Activated T-helper 2 cell treated with anti-CD3 and anti-CD28 coated beads, Interferon-gamma antibody, Interleukin-2, Interleukin-4, amounts not matched to agents 10 μg/mL and 5 μg/mL and 100 μg/mL, durations not matched to agents 14 hours and 24 hours and 36 hours (primary cell): Measurements from ENCODE around the gene KRTAP9-7. TPM values are rescaled to one million over a fixed set of nuclear protein-coding genes. Genes with fewer than 3 reads are reported as not detected.
"Not testable (repeated sequence)": the region's sequence is repeated elsewhere in the genome, so short reads cannot be mapped to it uniquely, and the experiment has no call there.

ENCODE experiments used
- DNase-seq: peaks from one replicate; pipeline ENCODE4 v3.0.0; 2021; ENCODE audit warnings: low spot score
- H3K27ac Mint-ChIP-seq: one replicate; pipeline ENCODE4 v1.8.0; 2021; ENCODE audit warnings: mixed read lengths
- H3K27me3 Mint-ChIP-seq: one replicate; pipeline ENCODE4 v1.8.0; 2021; ENCODE audit warnings: low read depth, mixed read lengths
- H3K36me3 Mint-ChIP-seq: one replicate; pipeline ENCODE4 v1.8.0; 2021; ENCODE audit warnings: low read depth, mixed read lengths
- H3K4me1 Mint-ChIP-seq: one replicate; pipeline ENCODE4 v1.8.0; 2021; ENCODE audit warnings: low read depth, mixed read lengths
- H3K4me3 Mint-ChIP-seq: one replicate; pipeline ENCODE4 v1.8.0; 2021; ENCODE audit warnings: low read depth, mild to moderate bottlenecking, moderate library complexity, mixed read lengths
- H3K9me3 Mint-ChIP-seq: one replicate; pipeline ENCODE4 v1.8.0; 2021; ENCODE audit warnings: mixed read lengths
- intact Hi-C: fragments of 100-400 bp; cut with micrococcal nuclease; formaldehyde crosslinking; loops from one replicate; pipeline ENCODE4 v1.15.1; 2023
- total RNA-seq: library from RNA; stranded (reverse); gene quantifications from 2 replicates; pipeline ENCODE4 v1.2.3, GENCODE V29; 2022

The KRTAP9-7 gene, protein sequence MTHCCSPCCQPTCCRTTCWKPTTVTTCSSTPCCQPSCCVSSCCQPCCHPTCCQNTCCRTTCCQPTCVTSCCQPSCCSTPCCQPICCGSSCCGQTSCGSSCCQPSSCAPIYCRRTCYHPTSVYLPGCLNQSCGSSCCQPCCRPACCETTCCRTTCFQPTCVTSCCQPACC
- not detected in 2 replicates for total RNA-seq

- intact Hi-C loops, H3K4me3 Mint-ChIP-seq, H3K27ac Mint-ChIP-seq, H3K27me3 Mint-ChIP-seq, H3K9me3 Mint-ChIP-seq, DNase-seq, H3K4me1 Mint-ChIP-seq, H3K36me3 Mint-ChIP-seq: not testable (repeated sequence)
These were observed at the start of gene KRTAP9-7 for GRCh38 chr17:41275648-41276190. TSS of gene KRTAP9-7 (plus strand) at chr17:41275698. CDS start at chr17:41275698, 0 bp downstream.

DNA sequence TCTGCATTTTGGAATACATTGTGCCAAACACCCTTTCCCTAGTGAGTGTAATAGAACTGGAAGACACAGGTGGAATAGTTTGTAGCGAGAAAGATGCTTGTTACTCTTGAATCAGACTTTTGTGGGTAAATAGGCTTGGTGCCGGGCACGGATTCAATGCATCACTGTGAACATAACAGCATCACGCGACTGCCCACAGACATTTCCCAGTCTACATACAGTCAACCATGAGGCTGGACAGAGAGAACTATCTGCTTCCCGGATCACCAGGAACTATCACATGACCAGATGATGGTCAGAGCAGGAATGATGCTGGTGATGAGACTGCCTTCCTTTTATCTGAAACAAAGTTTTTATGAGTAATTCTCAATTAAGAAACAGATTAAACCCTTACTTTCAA, 49.4 kb upstream of the KRTAP9-7 start:
- H3K36me3 Mint-ChIP-seq, result no peaks in the 10 kb centered on the region
- H3K4me3 Mint-ChIP-seq, result no peak overlapping the region
- peaks cover 11% of the 10 kb centered on the region for H3K27me3 Mint-ChIP-seq
- H3K27ac Mint-ChIP-seq, result no peak overlapping the region
- no peaks in the 10 kb centered on the region for H3K9me3 Mint-ChIP-seq
- no peaks in the 10 kb centered on the region for H3K4me1 Mint-ChIP-seq
- no peak for DNase-seq
- intact Hi-C loops, result no loop called here

- H3K4me1 Mint-ChIP-seq, H3K36me3 Mint-ChIP-seq, H3K27me3 Mint-ChIP-seq, H3K9me3 Mint-ChIP-seq, DNase-seq, H3K27ac Mint-ChIP-seq, intact Hi-C loops, H3K4me3 Mint-ChIP-seq: not testable (repeated sequence)
These were observed 48.9 kb upstream of the KRTAP9-7 start, which contains the start of gene KRTAP9-2 for GRCh38 chr17:41226598-41227095. TSS of gene KRTAP9-2 (plus strand) at chr17:41226648. CDS start at chr17:41226655, 7 bp downstream.

GRCh38 chr17:41230094-41230493, 45.4 kb upstream of the KRTAP9-7 start:
- H3K9me3 Mint-ChIP-seq, result no peaks in the 10 kb centered on the region
- H3K36me3 Mint-ChIP-seq, result no peaks in the 10 kb centered on the region
- no peaks in the 10 kb centered on the region for H3K4me1 Mint-ChIP-seq
- H3K27ac Mint-ChIP-seq, result no peak overlapping the region
- H3K27me3 Mint-ChIP-seq, result peaks cover 22% of the 10 kb centered on the region
- intact Hi-C loops, result no loop called here
- no peak for DNase-seq
- no peak overlapping the region for H3K4me3 Mint-ChIP-seq

DNA sequence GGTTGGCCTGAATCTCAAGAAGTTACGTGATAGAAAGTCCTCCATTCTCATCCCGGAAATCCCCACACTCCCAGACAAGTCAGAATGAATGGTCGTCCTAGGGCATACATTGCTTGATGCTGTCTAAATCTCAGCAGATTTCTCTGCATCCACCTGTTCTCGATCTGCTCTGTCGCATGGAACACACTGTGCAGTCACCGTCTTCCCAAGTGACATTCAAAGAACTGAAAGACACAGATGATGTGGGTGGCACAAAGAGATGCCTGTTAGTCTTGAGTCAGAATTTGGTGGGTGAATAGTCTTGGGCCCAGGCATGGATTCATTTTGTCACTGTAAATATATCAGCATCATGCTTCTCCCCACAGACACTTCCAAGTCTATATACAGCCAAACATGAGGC, 43.8 kb upstream of the KRTAP9-7 start:
- Mint-ChIP-seq H3K27ac (no peak overlapping the region), H3K27me3 (peaks cover 26% of the 10 kb centered on the region), H3K4me1 (no peaks in the 10 kb centered on the region), H3K4me3 (no peak overlapping the region), H3K36me3 (no peaks in the 10 kb centered on the region), H3K9me3 (no peaks in the 10 kb centered on the region)
- no peak for DNase-seq
- intact Hi-C loops, result no loop called here

- H3K27me3 Mint-ChIP-seq, result peaks cover 26% of the 10 kb centered on the region
- intact Hi-C loops, H3K9me3 Mint-ChIP-seq, DNase-seq, H3K36me3 Mint-ChIP-seq, H3K4me3 Mint-ChIP-seq, H3K4me1 Mint-ChIP-seq, H3K27ac Mint-ChIP-seq: not testable (repeated sequence)
These were observed 42.9 kb upstream of the KRTAP9-7 start, which contains the start of gene KRTAP9-3 for GRCh38 chr17:41232399-41233105. TSS of gene KRTAP9-3 (plus strand) at chr17:41232449. CDS start at chr17:41232502, 53 bp downstream.

- peaks cover 17% of the 10 kb centered on the region for H3K27me3 Mint-ChIP-seq
- H3K4me3 Mint-ChIP-seq, H3K27ac Mint-ChIP-seq, H3K9me3 Mint-ChIP-seq, H3K4me1 Mint-ChIP-seq, intact Hi-C loops, DNase-seq, H3K36me3 Mint-ChIP-seq: not testable (repeated sequence)
These were observed 38.4 kb upstream of the KRTAP9-7 start for GRCh38 chr17:41237116-41237515.

- intact Hi-C loops, H3K27ac Mint-ChIP-seq, H3K4me3 Mint-ChIP-seq, H3K9me3 Mint-ChIP-seq, H3K4me1 Mint-ChIP-seq, DNase-seq, H3K36me3 Mint-ChIP-seq: not testable (repeated sequence)
- H3K27me3 Mint-ChIP-seq, result peaks cover 18% of the 10 kb centered on the region
These were observed 37.5 kb upstream of the KRTAP9-7 start, which contains the start of gene KRTAP9-8 for GRCh38 chr17:41237949-41238437. TSS of gene KRTAP9-8 (plus strand) at chr17:41237999. CDS start at chr17:41238052, 53 bp downstream.

DNA sequence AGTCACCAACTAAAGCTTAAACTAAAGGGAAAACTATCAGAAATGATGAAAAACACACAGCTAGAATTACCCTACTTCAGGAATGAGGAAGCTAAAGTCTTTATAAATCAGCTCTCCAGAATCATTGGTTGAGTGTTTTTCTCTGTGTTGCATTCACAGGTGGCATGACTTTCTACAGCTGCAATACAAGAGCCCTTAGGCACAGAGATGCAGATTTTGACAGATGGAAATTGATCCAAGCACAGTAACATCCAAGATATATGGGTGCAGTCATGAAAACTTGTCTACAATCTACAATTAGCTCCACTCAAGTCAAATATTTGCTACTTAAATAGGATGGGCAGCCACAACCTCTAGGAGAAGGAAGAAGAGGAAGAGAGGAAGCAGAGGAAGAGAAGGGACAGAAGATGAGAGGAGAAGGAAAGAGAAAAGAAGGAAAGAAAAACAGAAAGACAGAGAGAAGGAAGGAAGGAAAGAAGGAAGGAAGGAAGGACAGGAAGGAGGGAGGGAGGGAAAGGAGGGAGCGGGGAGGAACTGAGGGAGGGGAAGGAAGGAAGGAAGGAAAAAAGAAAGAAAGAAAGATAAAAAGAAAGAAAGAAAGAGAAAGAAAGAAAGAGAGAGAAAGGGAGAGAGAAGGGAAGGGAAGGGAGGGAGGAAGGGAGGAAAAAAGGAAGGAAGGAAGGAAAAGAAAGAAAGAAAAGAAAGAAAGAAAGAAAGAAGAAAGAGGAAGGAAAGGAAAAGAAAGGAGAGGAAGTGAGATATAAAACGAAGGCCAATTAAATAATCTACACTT, 28.3 kb upstream of the KRTAP9-7 start:
- H3K27ac Mint-ChIP-seq, H3K9me3 Mint-ChIP-seq, H3K4me1 Mint-ChIP-seq, DNase-seq, intact Hi-C loops, H3K36me3 Mint-ChIP-seq, H3K4me3 Mint-ChIP-seq: not testable (repeated sequence)
- peaks cover 15% of the 10 kb centered on the region for H3K27me3 Mint-ChIP-seq

DNA sequence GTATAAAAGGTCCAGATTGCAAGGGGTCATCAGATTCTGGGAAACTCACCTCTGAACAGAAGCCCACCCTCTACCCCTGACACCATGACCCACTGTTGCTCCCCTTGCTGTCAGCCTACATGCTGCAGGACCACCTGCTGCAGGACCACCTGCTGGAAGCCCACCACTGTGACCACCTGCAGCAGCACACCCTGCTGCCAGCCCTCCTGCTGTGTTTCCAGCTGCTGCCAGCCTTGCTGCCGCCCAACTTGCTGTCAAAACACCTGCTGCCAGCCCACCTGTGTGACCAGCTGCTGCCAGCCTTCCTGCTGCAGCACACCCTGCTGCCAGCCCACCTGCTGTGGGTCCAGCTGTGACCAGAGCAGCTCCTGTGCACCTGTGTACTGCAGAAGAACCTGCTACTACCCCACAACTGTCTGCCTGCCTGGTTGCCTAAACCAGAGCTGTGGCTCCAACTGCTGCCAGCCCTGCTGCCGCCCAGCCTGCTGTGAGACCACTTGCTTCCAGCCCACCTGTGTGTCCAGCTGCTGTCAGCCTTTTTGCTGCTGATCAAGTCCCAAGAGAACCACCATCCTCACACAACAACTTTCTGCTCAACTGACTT, 25.8 kb upstream of the KRTAP9-7 start, which contains the start of gene KRTAP9-4:
Gene KRTAP9-4, plus strand, starts transcription at position 51 of the 604 bp plus-strand sequence. Its CDS starts 34 bp downstream, at position 85.
- intact Hi-C loops, H3K4me1 Mint-ChIP-seq: not testable (repeated sequence)

GRCh38 chr17:41251261-41251660, 24.2 kb upstream of the KRTAP9-7 start:
- Mint-ChIP-seq H3K36me3 (no peaks in the 10 kb centered on the region), H3K4me3 (no peak overlapping the region), H3K9me3 (no peaks in the 10 kb centered on the region), H3K4me1 (no peaks in the 10 kb centered on the region), H3K27ac (no peak overlapping the region), H3K27me3 (peaks cover 22% of the 10 kb centered on the region)
- no peak for DNase-seq
- intact Hi-C loops, result no loop called here

More for the DNA sequence above, 25.8 kb upstream of the KRTAP9-7 start, which contains the start of gene KRTAP9-4:
- H3K36me3 Mint-ChIP-seq, H3K9me3 Mint-ChIP-seq, H3K27ac Mint-ChIP-seq, DNase-seq, H3K4me3 Mint-ChIP-seq: not testable (repeated sequence)
- H3K27me3 Mint-ChIP-seq, result peaks cover 18% of the 10 kb centered on the region

- Mint-ChIP-seq H3K4me1 (no peaks in the 10 kb centered on the region), H3K27ac (no peak overlapping the region), H3K27me3 (peaks cover 37% of the 10 kb centered on the region), H3K4me3 (no peak overlapping the region), H3K36me3 (no peaks in the 10 kb centered on the region), H3K9me3 (no peaks in the 10 kb centered on the region)
- DNase-seq, result no peak
- intact Hi-C loops, result no loop called here
These were observed 20.6 kb upstream of the KRTAP9-7 start for GRCh38 chr17:41254861-41255260.
